ENCODE measurements around the gene BCL2L13. TPM values are rescaled to one million over a fixed set of nuclear protein-coding genes. Genes with fewer than 3 reads are reported as not detected.

Gene BCL2L13, protein sequence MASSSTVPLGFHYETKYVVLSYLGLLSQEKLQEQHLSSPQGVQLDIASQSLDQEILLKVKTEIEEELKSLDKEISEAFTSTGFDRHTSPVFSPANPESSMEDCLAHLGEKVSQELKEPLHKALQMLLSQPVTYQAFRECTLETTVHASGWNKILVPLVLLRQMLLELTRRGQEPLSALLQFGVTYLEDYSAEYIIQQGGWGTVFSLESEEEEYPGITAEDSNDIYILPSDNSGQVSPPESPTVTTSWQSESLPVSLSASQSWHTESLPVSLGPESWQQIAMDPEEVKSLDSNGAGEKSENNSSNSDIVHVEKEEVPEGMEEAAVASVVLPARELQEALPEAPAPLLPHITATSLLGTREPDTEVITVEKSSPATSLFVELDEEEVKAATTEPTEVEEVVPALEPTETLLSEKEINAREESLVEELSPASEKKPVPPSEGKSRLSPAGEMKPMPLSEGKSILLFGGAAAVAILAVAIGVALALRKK
- total RNA-seq (2014; rRNA removed; shearing (Covaris generic)), result 23.7 and 24.5 TPM in 2 replicates

DNA sequence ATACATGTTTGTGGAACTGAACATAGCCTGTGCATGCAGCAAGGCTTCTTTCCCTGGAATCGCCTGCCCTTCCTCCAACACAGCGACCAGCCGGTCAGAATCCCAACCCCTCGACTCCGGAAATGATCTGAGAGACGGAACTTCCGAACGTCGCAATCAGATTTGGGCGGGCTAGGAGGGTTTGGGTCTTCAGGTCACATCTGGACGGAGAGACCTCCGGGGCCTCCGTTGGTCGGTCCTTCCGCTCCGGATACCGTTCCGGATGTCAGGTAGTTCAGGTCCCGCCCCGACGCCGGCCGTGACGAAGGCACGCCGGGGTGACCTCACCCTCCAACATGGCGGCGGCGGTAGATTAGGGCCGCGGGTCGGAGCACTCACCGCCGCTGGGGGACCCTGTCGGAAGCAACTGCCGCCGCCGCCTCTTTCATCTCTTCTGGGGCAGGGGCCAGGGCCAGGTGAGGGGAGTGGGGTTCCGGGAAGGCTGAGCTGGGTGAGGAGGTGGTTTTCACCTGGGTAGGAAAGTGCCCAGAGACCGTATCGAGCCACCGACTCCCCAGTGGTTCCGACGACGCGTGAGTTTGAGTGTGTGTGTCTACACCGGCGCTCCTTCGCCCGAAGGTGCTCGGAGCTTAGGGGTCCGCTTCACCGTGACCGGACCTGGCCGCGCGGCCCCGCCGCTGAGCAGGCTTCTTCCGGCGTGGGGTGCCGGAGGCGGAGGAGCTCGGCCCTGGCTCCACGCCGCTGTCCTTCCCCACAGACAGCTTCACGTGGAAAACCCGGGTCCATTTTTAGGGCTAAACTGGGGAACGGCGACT, at the start of gene BCL2L13:
TSS of gene BCL2L13 (plus strand) at position 326 of the 815 bp plus-strand sequence. CDS start 16,955 bp downstream, outside the sequence.
- DNase-seq (ENCODE audit: low spot score), result peak; percentile 87

DNA sequence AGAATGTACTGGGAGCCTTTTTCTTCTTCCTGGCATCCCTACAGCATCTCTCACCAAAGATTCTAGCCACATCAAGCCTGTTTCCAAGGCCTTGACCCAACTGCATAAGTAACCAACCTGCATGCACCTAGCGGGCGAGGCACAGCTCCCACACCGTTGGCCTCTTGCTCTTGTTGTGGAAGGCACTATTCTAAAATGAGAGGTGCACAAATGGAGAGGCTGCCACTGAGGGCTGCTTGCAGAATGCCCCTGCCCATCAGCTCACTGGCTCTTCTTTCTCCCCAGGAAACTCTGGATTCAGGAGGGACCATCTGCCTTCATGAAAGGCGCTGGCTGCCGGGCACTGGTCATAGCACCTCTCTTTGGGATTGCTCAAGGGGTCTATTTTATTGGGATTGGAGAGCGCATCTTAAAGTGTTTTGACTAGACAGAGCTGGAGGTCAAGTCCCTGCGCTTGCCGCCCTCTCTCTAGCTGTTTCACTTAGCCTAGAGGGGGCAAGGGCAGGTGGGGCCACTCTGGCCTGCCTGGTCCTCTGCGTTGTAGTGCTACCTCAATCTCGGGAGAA, 48.7 kb upstream of the BCL2L13 start:
- DNase-seq (ENCODE audit: low spot score), result no peak

DNA sequence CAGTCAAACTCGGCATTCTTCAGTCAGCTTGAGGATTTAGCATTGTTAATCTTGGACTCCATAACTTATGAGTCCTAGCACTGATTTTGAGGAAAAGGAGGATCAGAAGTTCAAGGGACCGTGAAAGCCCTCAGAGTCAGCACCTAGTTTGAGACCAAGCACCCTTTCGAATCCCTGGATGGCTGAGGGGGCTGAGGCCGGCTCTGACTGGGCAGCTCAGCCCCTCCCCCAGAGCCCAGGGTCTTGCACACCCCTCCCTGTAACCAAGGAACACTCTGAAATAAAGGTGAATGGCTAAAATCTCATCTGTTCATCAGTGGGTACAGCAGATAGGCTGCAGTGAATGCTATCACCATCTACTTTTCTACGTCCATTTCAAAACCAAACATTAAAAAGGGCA, 48.0 kb upstream of the BCL2L13 start:
- DNase-seq (ENCODE audit: low spot score), result no peak

DNA sequence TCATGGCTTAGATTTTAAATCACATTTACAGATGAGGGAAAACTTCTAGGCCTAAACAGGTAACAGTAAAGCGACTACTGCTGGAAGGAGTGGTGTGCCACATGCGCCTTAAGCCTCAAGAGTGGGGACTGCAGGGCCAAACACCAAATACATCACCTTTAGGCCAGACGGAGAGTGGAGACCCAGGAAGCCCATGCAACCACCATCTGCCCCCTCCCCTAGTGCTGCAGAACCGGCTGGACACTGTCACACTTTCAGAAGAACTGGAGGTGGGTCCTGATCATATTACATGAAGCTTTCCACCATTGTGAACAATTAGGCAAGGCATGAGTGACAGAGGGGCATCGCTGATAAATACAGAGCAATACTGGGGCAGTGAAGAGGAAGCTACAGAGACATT, 46.4 kb upstream of the BCL2L13 start:
- no peak for DNase-seq (ENCODE audit: low spot score)

DNA sequence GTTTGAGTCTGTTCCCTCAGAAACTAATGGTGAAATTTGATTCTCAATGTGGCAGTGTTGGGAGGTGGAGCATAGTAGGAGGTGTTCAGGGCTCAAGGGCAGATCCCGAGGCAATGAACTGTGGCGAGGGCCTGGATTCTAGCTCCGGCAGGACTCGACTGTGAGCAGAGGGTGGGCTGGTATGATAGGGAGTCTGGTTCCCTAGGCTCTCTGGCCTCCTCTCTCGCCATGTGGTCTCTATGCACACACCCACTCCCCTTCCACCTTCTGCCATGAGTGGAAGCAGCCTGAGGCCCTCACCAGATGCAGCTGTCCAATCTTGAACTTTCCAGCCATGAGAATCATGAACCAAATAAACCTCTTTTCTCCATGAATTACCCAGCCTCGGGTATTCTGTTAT, 42.3 kb upstream of the BCL2L13 start:
- DNase-seq (ENCODE audit: low spot score), result no peak

DNA sequence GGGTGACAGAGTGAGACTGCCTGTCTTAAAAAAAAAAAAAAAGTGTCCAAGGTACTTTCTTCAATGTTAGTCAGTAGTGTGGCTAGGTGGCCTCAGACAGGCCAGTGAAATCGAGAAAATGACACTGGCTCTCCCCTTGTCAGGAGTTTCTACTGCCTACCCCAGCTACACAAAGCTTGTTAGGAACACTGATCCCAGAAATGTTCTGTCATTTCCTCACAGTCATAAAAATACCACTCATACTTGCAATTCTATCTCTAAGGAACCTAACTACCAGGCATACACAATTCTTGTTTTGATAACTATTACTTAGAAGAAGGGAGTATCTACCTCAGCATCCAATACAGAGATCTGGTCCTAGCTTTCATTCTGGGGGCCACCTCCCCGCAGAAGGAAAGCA, 41.3 kb upstream of the BCL2L13 start:
- DNase-seq (ENCODE audit: low spot score), result no peak

DNA sequence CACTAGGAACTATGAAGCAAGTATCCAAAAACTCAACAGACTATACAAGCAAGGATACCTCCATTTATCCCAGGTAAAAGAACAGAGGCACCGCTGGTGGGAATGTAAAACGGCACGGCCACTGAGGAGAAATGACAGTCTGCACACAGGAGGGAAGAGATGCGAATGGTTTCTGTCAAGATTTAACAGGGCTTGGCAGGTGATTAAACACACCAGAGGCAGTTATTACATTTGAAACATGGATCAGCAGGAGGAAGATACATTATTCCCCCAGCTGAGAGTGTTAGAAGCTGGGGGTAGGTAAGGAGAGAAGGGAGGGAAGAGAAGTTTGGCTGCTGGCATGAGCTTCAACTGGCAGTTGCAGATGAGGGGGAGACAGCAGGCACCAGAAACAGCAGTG, 40.2 kb upstream of the BCL2L13 start:
- DNase-seq (ENCODE audit: low spot score), result no peak

DNA sequence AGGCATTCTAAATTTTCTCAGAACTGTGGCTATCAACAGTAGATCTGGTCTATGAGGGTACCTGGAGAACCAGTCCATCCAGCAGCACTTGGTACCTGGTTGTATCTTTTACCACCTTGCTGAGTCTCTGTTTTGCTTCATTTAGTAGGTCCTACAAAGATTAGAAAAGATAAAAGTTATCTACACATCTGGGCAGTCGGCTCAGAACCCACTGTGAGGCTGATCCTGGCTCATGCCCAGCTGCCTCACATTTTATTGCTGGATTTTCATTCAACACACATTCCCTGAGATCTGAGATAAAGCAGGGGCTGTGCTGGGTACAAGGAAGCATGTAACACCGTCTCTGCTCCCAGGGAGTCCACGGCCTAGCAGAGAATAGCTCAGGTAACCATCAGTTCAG, 37.5 kb upstream of the BCL2L13 start:
- peak; percentile 10 for DNase-seq (ENCODE audit: low spot score)

DNA sequence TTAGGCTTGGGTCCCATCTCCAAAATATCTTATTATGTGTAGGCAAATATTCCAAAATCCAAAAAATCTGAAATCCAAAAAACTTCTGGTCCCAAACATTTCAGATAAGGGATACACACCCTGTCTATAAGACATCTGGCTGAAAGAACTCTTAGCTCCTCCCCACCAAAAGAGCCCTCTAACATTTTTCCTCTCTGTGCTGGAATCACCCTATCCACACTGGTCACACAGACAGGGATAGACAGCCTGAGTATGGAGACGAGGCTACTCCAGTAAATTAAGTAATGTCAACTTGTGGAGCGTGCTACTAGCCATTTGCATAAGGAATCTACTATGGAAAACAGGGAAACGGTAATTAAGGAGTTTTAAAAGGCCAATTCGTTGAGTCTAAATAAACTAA, 34.9 kb upstream of the BCL2L13 start:
- DNase-seq (ENCODE audit: low spot score), result no peak

DNA sequence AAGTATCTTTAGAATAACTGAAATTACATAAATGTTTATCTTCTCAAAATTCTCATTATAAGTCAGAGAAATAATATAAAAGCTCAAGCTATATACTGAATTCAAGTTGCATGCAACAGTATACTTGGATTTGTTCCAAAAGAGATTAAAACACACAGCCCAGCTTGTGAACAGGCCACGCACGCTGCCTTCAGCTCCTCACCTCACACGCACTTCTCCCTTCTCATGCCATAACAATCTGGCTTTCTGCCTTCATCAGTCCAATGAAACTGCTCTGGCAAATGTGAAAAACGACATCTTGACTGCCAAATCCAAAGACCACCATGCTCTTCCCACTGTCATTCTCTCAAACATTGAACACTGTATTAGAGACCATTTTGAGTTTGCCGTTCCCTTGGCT, 32.1 kb upstream of the BCL2L13 start:
- no peak for DNase-seq (ENCODE audit: low spot score)

DNA sequence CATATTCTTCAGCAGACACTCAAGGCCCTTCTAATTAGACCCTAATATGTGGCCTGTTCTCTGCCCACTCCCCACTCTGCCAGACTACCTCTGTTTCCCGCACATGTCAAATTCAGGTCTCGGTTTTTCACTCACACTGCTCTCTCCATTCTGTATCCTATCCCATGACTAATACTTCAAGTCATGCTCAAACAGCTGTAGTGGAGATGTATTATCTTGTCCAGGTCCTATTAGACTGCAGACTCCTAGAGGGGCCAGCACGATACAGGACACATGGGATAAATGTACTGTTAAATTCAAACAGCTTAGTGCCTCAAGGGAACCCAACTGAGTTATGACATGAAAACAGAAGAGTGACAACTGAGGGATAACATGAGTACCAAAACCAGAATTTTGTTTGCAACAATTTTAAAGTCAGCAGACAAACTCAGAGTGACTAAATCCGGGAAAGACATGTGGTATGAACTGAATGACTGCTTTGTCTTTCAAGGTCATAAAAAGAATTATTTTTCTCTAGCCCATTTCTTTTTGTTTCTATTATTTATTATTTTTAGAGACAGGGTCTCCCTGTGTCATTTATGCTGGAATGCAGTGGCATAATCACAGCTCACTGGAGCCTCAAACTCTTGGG, 30.6 kb upstream of the BCL2L13 start:
- no peak for DNase-seq (ENCODE audit: low spot score)

DNA sequence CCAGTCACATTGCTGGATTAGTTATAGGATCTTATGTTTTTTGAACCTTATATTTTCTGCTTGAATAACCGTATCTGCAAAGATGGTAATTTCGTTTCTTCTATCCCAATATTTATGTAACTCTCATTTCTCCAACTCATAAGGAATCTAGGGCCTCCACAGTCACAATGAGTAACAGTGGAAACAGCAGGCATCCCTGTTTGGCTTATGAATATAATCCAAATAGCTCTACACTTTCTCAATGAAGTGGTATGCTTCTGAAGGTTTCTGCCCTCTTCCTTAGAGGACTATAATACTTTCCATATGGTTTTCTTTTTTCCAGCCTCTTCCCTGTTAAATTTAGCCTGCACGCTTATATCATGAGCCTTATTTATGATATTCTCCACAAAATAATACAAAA, 26.5 kb upstream of the BCL2L13 start:
- no peak for DNase-seq (ENCODE audit: low spot score)

DNA sequence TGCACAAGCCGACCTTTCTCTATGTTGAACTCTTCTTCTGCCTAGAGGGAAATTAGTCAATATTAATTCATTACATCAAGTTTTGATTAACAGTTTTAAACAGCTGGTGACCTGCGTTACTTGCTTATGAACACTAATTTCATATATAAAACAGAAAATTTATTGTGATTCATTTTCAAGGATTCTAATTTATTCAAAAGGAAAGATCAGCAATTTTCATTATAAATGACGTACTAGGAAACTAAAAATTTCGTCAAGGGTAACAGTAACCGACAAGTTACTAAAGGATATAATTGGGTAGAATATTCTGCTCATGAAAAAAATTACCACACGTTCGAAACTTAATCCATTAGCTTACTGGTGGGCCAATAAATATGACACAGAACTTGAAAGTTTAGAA, 25.3 kb upstream of the BCL2L13 start:
- DNase-seq (ENCODE audit: low spot score), result no peak

DNA sequence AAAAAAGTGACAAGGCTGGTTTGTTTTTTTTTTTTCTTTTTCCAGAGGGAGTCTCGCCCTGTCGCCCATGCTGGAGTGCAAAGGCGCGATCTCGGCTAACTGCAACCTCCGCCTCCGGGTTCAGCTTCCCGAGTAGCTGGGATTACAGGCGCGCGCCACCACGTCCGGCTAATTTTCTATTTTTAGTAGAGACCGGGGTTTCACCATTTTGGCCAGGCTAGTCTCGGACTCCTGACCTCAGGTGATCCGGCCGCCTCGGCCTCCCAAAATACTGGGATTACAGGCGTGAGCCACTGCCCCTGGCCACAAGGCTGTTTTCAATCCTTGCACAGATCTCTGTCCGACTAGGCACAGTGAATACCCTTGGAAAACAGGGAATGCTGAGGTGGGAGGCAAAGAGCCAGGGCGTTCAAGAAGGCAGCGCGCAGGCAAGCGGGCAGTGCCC, 10.6 kb upstream of the BCL2L13 start:
- no peak for DNase-seq (ENCODE audit: low spot score)

DNA sequence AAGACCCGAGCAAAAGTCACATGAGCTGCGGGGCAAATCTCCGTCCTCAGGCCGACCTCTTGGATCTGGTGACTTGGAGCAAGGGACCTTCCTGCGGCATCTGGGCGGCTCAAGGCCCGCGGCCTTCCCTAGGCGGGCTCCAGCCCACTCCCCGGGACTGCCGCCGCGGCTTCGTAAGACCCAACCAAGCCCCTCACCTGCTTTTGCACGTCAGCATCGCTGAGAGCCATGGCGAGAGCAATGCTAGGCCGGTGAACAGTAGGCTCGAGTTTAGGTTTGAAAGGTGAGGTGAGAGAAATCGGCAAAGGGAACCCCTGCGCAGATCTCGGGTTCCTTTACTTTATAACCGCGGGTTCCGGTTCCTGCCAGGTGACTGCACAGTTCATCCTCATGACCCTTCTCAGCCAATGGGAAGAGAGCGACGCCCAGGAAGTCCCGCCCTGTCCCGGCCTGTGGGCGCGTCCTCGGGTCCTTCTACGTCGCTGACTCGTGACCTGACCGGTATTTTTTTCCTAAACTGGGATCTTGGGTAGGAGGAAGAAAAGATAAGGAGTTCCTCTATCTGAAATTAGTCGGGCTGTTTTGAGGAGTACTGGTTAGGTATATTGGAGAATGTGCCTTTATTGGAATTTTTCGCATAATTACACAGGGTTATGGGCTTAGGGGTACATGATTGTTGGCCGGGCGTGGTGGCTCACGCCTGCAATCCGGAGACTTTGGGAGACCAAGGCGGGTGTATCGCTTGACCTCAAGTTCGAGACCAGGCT, 10.0 kb upstream of the BCL2L13 start, which contains the start of gene ATP6V1E1:
TSS of gene ATP6V1E1 (minus strand) at position 344 of the 767 bp plus-strand sequence. CDS start at position 230, 114 bp downstream.
- peak; percentile 92 for DNase-seq (ENCODE audit: low spot score)

DNA sequence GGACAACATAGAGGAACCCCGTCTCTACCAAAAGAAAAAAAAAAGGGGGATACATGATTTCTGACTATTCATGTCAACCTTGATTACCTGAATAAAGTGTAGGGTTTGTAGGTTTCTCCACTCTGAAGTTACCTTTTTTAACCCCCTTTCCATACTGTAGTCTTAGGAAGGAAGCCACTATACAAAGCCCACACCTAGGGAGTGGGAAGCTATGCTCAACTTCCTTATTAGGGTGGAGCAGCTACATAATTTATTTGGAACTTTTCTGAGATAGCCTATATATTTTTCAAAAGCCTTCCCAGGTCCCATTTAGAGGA, 9.4 kb upstream of the BCL2L13 start:
- no peak for DNase-seq (ENCODE audit: low spot score)

DNA sequence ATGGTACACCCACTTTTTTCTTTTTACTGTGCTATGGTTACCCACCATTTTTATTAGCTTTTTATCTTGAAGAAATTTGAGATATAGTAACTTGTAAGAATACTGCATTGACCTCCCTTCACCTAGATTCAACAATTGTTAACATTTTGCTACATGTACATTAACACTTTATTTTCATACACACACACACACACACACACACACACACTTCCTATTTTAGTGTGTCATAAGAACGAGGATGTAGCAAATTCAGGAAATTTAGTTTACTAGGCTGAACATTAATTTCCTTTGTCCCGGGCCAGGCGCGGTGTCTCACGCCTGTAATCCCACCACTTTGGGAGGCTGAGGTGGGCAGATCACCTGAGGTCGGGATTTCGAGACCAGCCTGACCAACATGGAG, 8.9 kb upstream of the BCL2L13 start:
- DNase-seq (ENCODE audit: low spot score), result no peak

DNA sequence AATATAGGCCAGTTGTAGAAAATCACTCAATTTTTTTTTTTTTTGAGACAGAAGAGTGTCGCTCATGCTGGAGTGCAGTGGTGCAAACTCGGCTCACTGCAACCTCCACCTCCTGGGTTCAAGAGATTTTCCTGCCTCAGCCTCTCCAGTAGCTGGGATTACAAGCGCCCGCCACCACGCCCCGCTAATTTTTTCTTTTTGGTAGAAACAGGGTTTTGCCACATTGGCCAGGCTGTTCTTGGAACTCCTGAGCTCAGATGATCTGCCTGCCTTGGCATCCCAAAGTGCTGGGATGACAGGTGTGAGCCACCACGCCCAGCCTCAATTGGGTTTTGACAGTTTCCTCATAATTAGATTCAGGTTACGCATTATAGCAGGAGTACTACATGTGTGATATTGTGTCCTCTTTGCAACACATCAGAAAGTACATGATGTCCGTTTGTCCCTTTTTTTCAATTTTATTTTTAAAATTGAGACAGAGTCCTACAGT, 7.4 kb upstream of the BCL2L13 start:
- no peak for DNase-seq (ENCODE audit: low spot score)

DNA sequence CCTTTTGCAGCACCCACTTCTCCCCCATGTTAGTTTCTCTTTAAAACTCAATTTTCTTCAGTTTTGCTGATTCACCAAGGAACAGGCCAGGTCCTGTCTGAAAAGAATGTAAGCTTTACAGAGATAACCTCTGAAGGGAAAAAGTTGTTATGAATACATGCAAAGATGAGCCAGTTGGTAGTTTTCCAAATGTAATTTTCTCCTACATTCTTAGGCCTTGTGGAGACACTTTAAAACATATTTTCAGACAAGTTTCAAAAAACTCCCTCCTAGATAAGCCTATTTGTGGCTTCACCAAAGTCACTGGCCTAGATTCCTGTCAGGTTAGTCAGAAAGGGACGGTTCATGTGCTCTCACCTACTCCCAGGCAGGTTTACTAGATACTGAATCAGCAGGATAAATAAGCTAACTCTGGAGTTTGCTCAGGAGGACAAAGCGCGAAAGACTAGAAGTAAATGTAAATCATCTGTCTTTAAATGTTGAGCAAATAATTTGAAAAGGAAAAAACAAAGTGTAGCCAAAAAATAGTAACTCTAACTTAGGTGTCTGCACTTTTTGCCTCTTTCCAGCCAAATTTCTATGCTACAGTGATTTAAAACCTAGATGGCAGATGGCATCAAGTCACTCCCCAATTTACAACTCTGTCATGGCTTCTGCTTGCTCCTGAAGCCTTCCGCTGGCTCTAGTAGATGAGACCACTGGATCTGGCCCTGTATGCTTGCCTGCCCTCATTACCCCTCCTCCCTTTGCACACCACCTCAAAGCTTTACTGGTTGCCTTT, 5.2 kb upstream of the BCL2L13 start:
- DNase-seq (ENCODE audit: low spot score), result peak; percentile 81

DNA sequence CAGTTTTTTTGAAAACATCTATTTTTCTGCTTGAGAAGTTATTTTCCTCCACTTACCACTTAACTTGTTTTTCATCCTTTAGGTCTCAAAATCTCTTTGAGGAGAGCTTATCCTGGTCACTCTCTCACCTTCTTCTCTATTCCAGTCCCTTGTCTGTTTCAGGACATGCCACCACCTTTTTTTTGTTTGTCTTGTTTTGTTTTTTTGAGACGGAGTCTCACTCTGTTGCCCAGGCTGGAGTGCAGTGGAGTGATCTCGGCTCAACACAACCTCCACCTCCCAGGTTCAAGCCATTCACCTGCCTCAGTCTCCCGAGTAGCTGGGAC, 4.6 kb upstream of the BCL2L13 start:
- no peak for DNase-seq (ENCODE audit: low spot score)

Measured in HT-29 (cell line).